K562 (cell line): ENCODE measurements around the gene PLEKHG1. TPM values are rescaled to one million over a fixed set of nuclear protein-coding genes. Genes with fewer than 3 reads are reported as not detected.

Experiments
- ELF4 ChIP-seq: fragments of 450-650 bp; formaldehyde crosslinking; IDR thresholded peaks from 2 replicates; pipeline ENCODE4 v1.4.0; 2022; ENCODE audit warnings: missing genetic modification characterization
- ESRRB ChIP-seq: fragments of 250-450 bp; sonication (Bioruptor Pico); IDR thresholded peaks from 2 replicates; pipeline ENCODE4 v1.5.0; 2020; ENCODE audit warnings: mild to moderate bottlenecking, moderate library complexity, borderline replicate concordance
- ETS2 ChIP-seq: IDR thresholded peaks from 2 replicates; pipeline ENCODE4 v1.6.1; 2016; ENCODE audit warnings: borderline replicate concordance, missing genetic modification characterization, mild to moderate bottlenecking, moderate library complexity, missing compliant biosample characterization; ENCODE audit not compliant: poor library complexity, severe bottlenecking
- EZH2 ChIP-seq: IDR thresholded peaks from 2 replicates; pipeline ENCODE4 v1.6.1; 2012; ENCODE audit warnings: low read depth, mild to moderate bottlenecking, inconsistent platforms, low read length, borderline replicate concordance
- HMGN3 ChIP-seq: IDR thresholded peaks from 2 replicates; pipeline ENCODE4 v1.6.1; 2011; ENCODE audit warnings: borderline replicate concordance, low read depth, mild to moderate bottlenecking, mixed read lengths, low read length; ENCODE audit not compliant: insufficient read length; ENCODE audit errors: extremely low read depth
- HNRNPUL1 ChIP-seq: fragments of 200-400 bp; formaldehyde crosslinking; IDR thresholded peaks from 2 replicates; pipeline ENCODE4 v1.6.1; 2017; ENCODE audit warnings: low read length
- IRF9 ChIP-seq: fragments of 450-650 bp; IDR thresholded peaks from 2 replicates; pipeline ENCODE4 v1.6.1; 2016; ENCODE audit warnings: missing biosample characterization, missing genetic modification characterization
- SLC30A9 ChIP-seq: fragments of 250-450 bp; sonication (Bioruptor Pico); IDR thresholded peaks from 2 replicates; pipeline ENCODE4 v1.8.0; 2022; ENCODE audit warnings: mild to moderate bottlenecking, moderate library complexity
- STAT5B ChIP-seq: fragments of 250-450 bp; sonication (Bioruptor Pico); IDR thresholded peaks from 2 replicates; pipeline ENCODE4 v1.8.0; 2021; ENCODE audit warnings: mild to moderate bottlenecking, inconsistent platforms
- TAF15 ChIP-seq: fragments of 200-400 bp; formaldehyde crosslinking; IDR thresholded peaks from 2 replicates; pipeline ENCODE4 v1.6.1; 2017; ENCODE audit warnings: mild to moderate bottlenecking, low read depth, low read length, moderate library complexity
- ZNF780A ChIP-seq: fragments of 250-450 bp; sonication (Bioruptor Pico); IDR thresholded peaks from 2 replicates; pipeline ENCODE4 v1.5.0; 2021; ENCODE audit warnings: mild to moderate bottlenecking
- polyA plus RNA-seq, 8 experiments: library from polyadenylated mRNA; depleted of rRNA in 4 of 8; stranded (reverse) in 5 of 8; unstranded in 3 of 8; fragments of >200 nt; fragmentation: Nextera tagmentation in 2 of 8; fragmentation: Illumina TruSeq in 1 of 8; extraction: Ambion mirVana in 2 of 8; extraction: Trizol in 1 of 8; gene quantifications; 2 replicates each; pipeline versions ENCODE4 v1.2.1 to v1.2.3, GENCODE V29; 2011 to 2014; ENCODE audit warnings: inconsistent platforms in 1 of 8, missing spikeins in 1 of 8
- total RNA-seq, 7 experiments: library from RNA; depleted of rRNA in 6 of 7; stranded (reverse); fragments of >200 nt in 6 of 7; fragmentation: Illumina TruSeq in 2 of 7; extraction: Trizol in 2 of 7; gene quantifications; 2 replicates each; pipeline versions ENCODE4 v1.2.1 to v1.2.3, GENCODE V29; 2011 to 2021; ENCODE audit warnings: low replicate concordance in 1 of 7

PLEKHG1 gene
- total and polyA plus RNA-seq, 9 of the 15 experiments (the other 6 are each of a cell fraction or from before 2014, with no cell fraction given), result 0.03 to 0.16 (median 0.03) TPM; not detected in 6

GRCh38 chr6:150622941-150623874 lies 23.5 kb downstream of the PLEKHG1 start (continued):
- TF ChIP-seq STAT5B (CRISPR knock-in tag), result no peak
- TF ChIP-seq TAF15, result no peak
- TF ChIP-seq HMGN3, result no peak
- TF ChIP-seq IRF9 (tag), result no peak
- no peak for TF ChIP-seq ELF4 (CRISPR knock-in tag)
- TF ChIP-seq ETS2 (tag), result no peak
- no peak for TF ChIP-seq ESRRB
- TF ChIP-seq SLC30A9 (CRISPR knock-in tag), result no peak
- no peak for TF ChIP-seq ZNF780A (CRISPR knock-in tag)
- no peak for TF ChIP-seq HNRNPUL1
- no peak for TF ChIP-seq EZH2
